ENCODE results near the gene ARHGAP23. TPM values are rescaled to one million over a fixed set of nuclear protein-coding genes. Genes with fewer than 3 reads are reported as not detected.
A peak's percentile ranks its signal among the peaks of the same experiment; 100 is the strongest.
"Not testable (repeated sequence)": the region's sequence is repeated elsewhere in the genome, so short reads cannot be mapped to it uniquely, and the experiment has no call there.

Gene ARHGAP23
- total RNA-seq, 2 donors from 2014 or later: 5.2 to 10.9 TPM

DNA sequence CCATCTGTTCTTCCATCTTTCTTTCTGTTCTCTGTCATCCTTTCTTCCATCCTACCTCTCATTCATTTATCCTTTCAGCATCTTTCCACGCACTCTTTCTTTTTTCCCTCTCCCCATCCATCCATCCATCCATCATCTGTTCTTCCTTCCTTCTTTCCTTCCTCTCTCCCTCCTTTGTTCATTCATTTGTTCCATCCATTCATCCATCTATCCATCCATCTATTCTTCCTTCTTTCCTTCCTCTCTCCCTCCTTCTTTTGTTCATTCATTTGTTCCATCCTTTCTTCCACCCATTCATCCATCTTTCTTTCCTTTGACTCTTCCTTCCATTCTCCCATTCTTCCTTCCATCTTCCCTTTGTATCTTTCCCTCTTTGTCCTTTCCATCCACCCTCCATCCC lies 39.2 kb downstream of the ARHGAP23 start:
- no peak overlapping the region for H3K27ac ChIP-seq
- TF ChIP-seq, protein P1, sequence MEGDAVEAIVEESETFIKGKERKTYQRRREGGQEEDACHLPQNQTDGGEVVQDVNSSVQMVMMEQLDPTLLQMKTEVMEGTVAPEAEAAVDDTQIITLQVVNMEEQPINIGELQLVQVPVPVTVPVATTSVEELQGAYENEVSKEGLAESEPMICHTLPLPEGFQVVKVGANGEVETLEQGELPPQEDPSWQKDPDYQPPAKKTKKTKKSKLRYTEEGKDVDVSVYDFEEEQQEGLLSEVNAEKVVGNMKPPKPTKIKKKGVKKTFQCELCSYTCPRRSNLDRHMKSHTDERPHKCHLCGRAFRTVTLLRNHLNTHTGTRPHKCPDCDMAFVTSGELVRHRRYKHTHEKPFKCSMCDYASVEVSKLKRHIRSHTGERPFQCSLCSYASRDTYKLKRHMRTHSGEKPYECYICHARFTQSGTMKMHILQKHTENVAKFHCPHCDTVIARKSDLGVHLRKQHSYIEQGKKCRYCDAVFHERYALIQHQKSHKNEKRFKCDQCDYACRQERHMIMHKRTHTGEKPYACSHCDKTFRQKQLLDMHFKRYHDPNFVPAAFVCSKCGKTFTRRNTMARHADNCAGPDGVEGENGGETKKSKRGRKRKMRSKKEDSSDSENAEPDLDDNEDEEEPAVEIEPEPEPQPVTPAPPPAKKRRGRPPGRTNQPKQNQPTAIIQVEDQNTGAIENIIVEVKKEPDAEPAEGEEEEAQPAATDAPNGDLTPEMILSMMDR (IDR thresholded peaks at IDR 0.05): no peak
- ATAC-seq (no peak), DNase-seq (no peak)
- H3K9me3 ChIP-seq: no peaks in the 10 kb centered on the region
- H3K4me3 ChIP-seq: no peak overlapping the region
- H3K36me3 ChIP-seq (replicated peaks in 1 of 2; ENCODE audit: insufficient read depth in 1 of 2, low read depth in 2 of 2): no peaks in the 10 kb centered on the region
- 5 to 41% methylated on average over 1 of the region's 1 CpG for WGBS, 2 donors
- no peaks in the 10 kb centered on the region for H3K27me3 ChIP-seq
- peaks cover 8% of the 10 kb centered on the region for H3K4me1 ChIP-seq
- intact Hi-C loops (cut with DNase I): no loop called here

DNA sequence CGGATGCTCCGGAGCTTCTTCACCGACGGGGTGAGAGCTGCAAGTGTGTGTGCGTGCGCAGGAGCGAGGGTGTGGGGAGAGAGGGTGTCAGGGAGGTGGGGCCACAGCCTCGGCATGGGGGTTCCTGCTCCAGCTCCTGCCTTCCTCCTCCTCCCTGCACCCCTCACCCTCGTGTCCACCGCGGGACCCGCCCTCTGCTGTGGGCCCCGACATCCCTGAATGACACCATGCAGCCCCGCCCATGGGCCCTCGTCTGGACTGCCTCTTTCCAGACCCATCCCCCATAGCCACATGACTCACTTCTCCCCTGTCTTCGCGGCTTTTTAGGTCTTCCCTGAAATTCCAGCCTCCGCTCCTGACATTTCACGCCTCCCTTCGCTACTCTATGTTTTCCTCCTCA lies 41.6 kb downstream of the ARHGAP23 start:
- intact Hi-C loops (cut with DNase I): no loop called here
- ATAC-seq (no peak), DNase-seq (no peak)
- TF ChIP-seq POLR2A (IDR thresholded peaks at IDR 0.05): no peak
- TF ChIP-seq, protein P1 (IDR thresholded peaks at IDR 0.05): no peak
- H3K27ac ChIP-seq: no peak overlapping the region
- no peak overlapping the region for H3K4me3 ChIP-seq
- 70 to 85% methylated on average over 10 to 18 of the region's 20 CpGs for WGBS, 2 donors
- no peaks in the 10 kb centered on the region for H3K36me3 ChIP-seq (replicated peaks in 1 of 2; ENCODE audit: insufficient read depth in 1 of 2, low read depth in 2 of 2)
- H3K27me3 ChIP-seq: no peaks in the 10 kb centered on the region
- no peaks in the 10 kb centered on the region for H3K9me3 ChIP-seq
- H3K4me1 ChIP-seq: peaks cover 4% of the 10 kb centered on the region

DNA sequence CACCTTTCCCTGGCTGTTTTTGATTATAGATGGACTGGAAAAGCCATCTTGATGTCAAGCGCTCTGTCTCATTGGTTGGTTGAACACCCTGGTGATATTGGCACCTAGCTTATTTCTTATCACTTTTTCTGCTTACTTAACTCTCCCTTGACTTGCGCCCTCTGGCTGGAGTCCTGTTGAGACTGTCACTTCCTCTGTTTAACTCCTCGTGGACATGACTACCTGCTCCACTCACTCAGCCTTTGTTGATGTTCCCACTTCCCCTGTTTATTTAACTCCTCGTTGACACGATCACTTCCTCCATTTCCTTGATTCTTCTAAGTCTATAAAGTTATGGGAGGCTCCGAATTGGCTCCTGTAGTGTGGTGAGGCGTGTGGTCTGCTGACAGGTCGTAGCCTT lies 43.0 kb downstream of the ARHGAP23 start:
- H3K36me3 ChIP-seq (replicated peaks in 1 of 2; ENCODE audit: insufficient read depth in 1 of 2, low read depth in 2 of 2); intact Hi-C loops (cut with DNase I): not testable (repeated sequence)

DNA sequence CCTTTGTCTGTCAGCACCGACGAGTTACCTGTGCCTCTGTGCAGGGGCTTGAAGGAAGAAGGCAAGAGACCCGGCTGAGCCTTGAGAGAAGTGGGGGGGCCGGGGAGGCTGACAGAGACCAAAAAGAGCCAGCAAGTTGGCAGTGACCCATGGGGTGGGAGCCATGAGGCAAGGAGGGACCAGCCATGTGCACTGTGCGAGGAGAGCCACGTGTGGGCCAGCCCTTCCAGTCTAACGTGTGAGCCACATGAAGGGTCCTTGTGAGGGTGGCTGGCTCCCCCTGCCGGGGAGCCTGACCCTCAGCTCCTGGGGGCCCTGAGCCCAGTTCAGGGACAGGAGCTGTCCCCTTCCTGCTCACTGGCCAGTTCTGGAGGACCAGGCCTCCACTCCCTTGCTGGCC lies 46.4 kb downstream of the ARHGAP23 start:
- H3K27ac ChIP-seq; H3K9me3 ChIP-seq; H3K27me3 ChIP-seq; ATAC-seq; DNase-seq; H3K4me3 ChIP-seq; H3K36me3 ChIP-seq (replicated peaks in 1 of 2; ENCODE audit: insufficient read depth in 1 of 2, low read depth in 2 of 2); H3K4me1 ChIP-seq; intact Hi-C loops (cut with DNase I): not testable (repeated sequence)
- WGBS, 2 donors: 57 to 84% methylated on average over 7 to 8 of the region's 8 CpGs

More for the DNA sequence above, 43.0 kb downstream of the ARHGAP23 start:
- 53 to 58% methylated on average over 8 of the region's 8 CpGs for WGBS, 2 donors
- H3K27me3 ChIP-seq, H3K9me3 ChIP-seq, H3K4me1 ChIP-seq, H3K4me3 ChIP-seq, H3K27ac ChIP-seq: not testable (repeated sequence)
- peak; percentile 47 for ATAC-seq
- DNase-seq: peak in 2 of 4 donors; percentile 33 to 51
- TF ChIP-seq, protein P1 (IDR thresholded peaks at IDR 0.05): peak in 4 of 7 experiments; percentile 24 to 33 (median 32)

DNA sequence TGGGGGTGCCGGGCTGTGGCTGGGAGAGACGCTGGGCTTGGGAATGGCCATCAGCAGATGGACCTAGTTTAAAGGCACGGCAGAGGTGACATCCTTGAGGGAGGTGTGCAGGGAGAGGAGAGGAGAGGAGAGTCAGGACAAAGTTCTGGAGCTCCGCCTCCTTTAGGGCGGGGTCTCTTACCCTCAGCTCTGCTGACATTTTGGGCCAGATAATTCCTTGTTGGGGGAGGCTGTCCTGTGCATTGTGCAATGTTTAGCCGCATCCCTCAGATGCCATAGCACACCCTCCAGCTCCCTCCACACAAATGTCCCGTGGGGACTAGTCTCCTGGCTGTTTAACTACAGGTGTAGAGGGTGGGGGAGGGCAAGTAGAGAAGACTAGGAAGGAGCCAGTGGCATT lies 48.3 kb downstream of the ARHGAP23 start:
- intact Hi-C loops (cut with DNase I): no loop called here
- no peak for ATAC-seq

DNA sequence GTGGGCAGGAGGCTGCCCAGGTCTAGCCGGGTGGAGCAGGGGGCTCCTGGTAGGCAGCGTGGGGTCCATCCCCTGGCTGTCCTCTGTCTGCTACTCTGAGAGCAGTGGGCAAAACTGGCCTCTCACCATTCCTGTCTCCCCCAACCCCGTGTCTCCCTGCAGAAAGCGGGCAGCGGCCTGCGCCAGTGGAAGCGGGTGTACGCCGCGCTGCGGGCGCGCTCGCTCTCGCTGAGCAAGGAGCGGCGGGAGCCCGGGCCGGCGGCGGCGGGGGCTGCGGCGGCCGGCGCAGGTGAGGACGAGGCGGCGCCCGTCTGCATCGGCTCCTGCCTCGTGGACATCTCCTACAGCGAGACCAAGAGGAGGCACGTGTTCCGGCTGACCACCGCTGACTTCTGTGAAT lies 49.2 kb downstream of the ARHGAP23 start:
- H3K27ac ChIP-seq; H3K4me3 ChIP-seq; H3K27me3 ChIP-seq; H3K9me3 ChIP-seq; ATAC-seq; intact Hi-C loops (cut with DNase I); H3K4me1 ChIP-seq; DNase-seq; H3K36me3 ChIP-seq (replicated peaks in 1 of 2; ENCODE audit: insufficient read depth in 1 of 2, low read depth in 2 of 2): not testable (repeated sequence)
- 90 to 95% methylated on average over 22 to 35 of the region's 36 CpGs for WGBS, 2 donors

More for the DNA sequence above, 48.3 kb downstream of the ARHGAP23 start:
- H3K9me3 ChIP-seq: no peaks in the 10 kb centered on the region
- H3K4me3 ChIP-seq: no peak overlapping the region
- no peak for TF ChIP-seq POLR2A (IDR thresholded peaks at IDR 0.05)
- TF ChIP-seq, protein P1 (IDR thresholded peaks at IDR 0.05): no peak
- H3K4me1 ChIP-seq: no peaks in the 10 kb centered on the region
- H3K27ac ChIP-seq: no peak overlapping the region
- H3K27me3 ChIP-seq: no peaks in the 10 kb centered on the region
- no peaks in the 10 kb centered on the region for H3K36me3 ChIP-seq (replicated peaks in 1 of 2; ENCODE audit: insufficient read depth in 1 of 2, low read depth in 2 of 2)
- 70 to 71% methylated on average over 5 to 7 of the region's 7 CpGs for WGBS, 2 donors
- no peak for DNase-seq

DNA sequence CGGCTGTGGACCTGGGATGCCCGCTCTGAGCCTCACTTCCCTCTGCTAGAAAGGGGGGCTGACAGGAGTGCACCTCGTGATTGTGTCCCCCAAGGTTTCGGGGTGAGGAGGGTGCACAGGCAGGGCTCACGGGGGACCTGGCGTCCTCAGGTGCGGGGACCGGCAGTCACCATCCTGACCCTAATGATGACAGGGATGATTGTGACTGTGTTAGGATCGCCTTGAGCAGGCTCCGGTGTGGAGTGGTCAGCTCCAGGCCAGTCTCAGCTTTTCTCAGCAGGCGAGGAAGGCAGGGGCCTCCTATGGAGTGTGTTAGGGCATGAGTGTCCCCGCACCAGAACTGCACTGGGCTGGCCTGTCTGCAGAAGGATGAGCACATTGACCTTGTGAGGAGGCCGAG lies 49.7 kb downstream of the ARHGAP23 start:
- H3K36me3 ChIP-seq (replicated peaks in 1 of 2; ENCODE audit: insufficient read depth in 1 of 2, low read depth in 2 of 2); ATAC-seq; H3K9me3 ChIP-seq; H3K4me3 ChIP-seq; DNase-seq; intact Hi-C loops (cut with DNase I); H3K27ac ChIP-seq; H3K4me1 ChIP-seq; H3K27me3 ChIP-seq: not testable (repeated sequence)
- WGBS, 2 donors: 88 to 89% methylated on average over 10 to 13 of the region's 13 CpGs

DNA sequence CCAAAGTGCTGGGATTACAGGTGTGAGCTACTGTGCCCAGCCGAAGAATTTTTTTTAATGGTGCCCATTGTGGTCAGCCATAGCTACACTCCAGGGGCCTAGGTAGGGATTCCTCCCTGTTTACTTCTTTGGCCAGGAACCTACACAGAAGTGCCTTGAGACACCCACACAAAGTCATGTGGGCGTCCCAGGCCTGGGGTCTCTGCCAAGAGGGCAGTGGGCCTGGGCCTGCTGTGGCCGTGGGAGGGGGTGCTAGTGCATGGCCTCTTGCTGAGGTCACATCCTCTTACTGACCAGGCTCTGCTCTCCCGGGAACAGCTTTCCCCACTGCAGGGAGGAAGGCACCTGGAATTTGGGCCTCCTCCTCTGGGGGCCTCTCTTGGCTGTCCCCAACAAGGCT lies 50.4 kb downstream of the ARHGAP23 start:
- H3K27ac ChIP-seq; intact Hi-C loops (cut with DNase I): not testable (repeated sequence)

More for the DNA sequence above, 50.4 kb downstream of the ARHGAP23 start:
- not testable (repeated sequence) for H3K27me3 ChIP-seq; H3K36me3 ChIP-seq (replicated peaks in 1 of 2; ENCODE audit: insufficient read depth in 1 of 2, low read depth in 2 of 2); H3K4me1 ChIP-seq; H3K9me3 ChIP-seq; ATAC-seq; H3K4me3 ChIP-seq; DNase-seq
- WGBS, 2 donors: 89 to 100% methylated on average over 1 to 4 of the region's 4 CpGs
